Endodermal cell (in vitro differentiated cells): ENCODE data around the gene IL1RAPL2. TPM values are rescaled to one million over a fixed set of nuclear protein-coding genes. Genes with fewer than 3 reads are reported as not detected.

Experiments
- DNase-seq: peaks from one replicate; pipeline ENCODE4 v3.0.0-alpha.2; 2017
- H3K27ac ChIP-seq: 2 replicates; pipeline ENCODE4 v1.5.1; 2013; ENCODE audit warnings: mild to moderate bottlenecking, low read depth, low read length, moderate library complexity
- H3K27me3 ChIP-seq: 2 replicates; pipeline ENCODE4 v1.6.1; 2013; ENCODE audit warnings: mild to moderate bottlenecking, low read length, moderate library complexity; ENCODE audit not compliant: insufficient read depth, control insufficient read depth, poor library complexity, severe bottlenecking
- H3K36me3 ChIP-seq: 2 replicates; pipeline ENCODE4 v1.7.0; 2013; ENCODE audit warnings: mild to moderate bottlenecking, low read length, moderate library complexity; ENCODE audit not compliant: control insufficient read depth, insufficient read depth
- H3K4me1 ChIP-seq: one replicate; pipeline ENCODE4 v1.7.0; 2013; ENCODE audit warnings: low read length; ENCODE audit not compliant: control insufficient read depth, insufficient read depth
- H3K4me3 ChIP-seq: 2 replicates; pipeline ENCODE4 v1.5.1; 2013; ENCODE audit warnings: mild to moderate bottlenecking, low read length, moderate library complexity
- H3K9ac ChIP-seq: 2 replicates; pipeline ENCODE4 v1.6.1; 2013; ENCODE audit warnings: mild to moderate bottlenecking, low read length, moderate library complexity; ENCODE audit not compliant: poor library complexity, severe bottlenecking; ENCODE audit errors: extremely low read depth
- H3K9me3 ChIP-seq: 2 replicates; pipeline ENCODE4 v1.6.1; 2013; ENCODE audit warnings: mild to moderate bottlenecking, low read length, moderate library complexity; ENCODE audit not compliant: control insufficient read depth
- H3K27ac Mint-ChIP-seq: 2 replicates; pipeline ENCODE4 v1.8.0; 2020; ENCODE audit warnings: mixed read lengths
- H3K27me3 Mint-ChIP-seq: 2 replicates; pipeline ENCODE4 v1.8.0; 2021; ENCODE audit warnings: mild to moderate bottlenecking, mixed read lengths; ENCODE audit not compliant: insufficient read depth
- H3K36me3 Mint-ChIP-seq: 2 replicates; pipeline ENCODE4 v1.8.0; 2020; ENCODE audit warnings: low read depth, mixed read lengths
- H3K4me1 Mint-ChIP-seq: 2 replicates; pipeline ENCODE4 v1.8.0; 2020; ENCODE audit warnings: mixed read lengths
- H3K4me3 Mint-ChIP-seq: 2 replicates; pipeline ENCODE4 v1.8.0; 2020; ENCODE audit warnings: mild to moderate bottlenecking, moderate library complexity, mixed read lengths
- H3K9me3 Mint-ChIP-seq: 2 replicates; pipeline ENCODE4 v1.8.0; 2020; ENCODE audit warnings: mild to moderate bottlenecking, mixed read lengths
- WGBS, 2 experiments: methylation state at CpG; one replicate each; pipeline versions ENCODE4 v1.1.5 to v1.1.7; 2013; ENCODE audit warnings: missing lambda C conversion rate in 2 of 2, mixed read lengths in 1 of 2; ENCODE audit not compliant: insufficient coverage in 1 of 2, insufficient read length in 1 of 2; 5-methylcytosine and 5-hydroxymethylcytosine counted together
- total RNA-seq, 2 donors: library from RNA; stranded (reverse); fragmentation: NEBNext Ultra II Directional in 1 of 2; extraction: Animal tissue kit (Norgen Biotek cat#: 25700) in 1 of 2; gene quantifications; 2 replicates in 1 of 2; 3 replicates in 1 of 2; pipeline ENCODE4 v1.2.1, GENCODE V29; 2021
- TF ChIP-seq, protein P1 (sequence below): fragments of 200-600 bp; sonication (generic); conservative IDR thresholded peaks from 2 replicates; pipeline ENCODE4 v1.5.0; 2021; ENCODE audit warnings: antibody characterized with exemption, mild to moderate bottlenecking

IL1RAPL2 gene
- total RNA-seq, 2 donors from 2014 or later = 0.13 TPM; not detected in 1

DNA sequence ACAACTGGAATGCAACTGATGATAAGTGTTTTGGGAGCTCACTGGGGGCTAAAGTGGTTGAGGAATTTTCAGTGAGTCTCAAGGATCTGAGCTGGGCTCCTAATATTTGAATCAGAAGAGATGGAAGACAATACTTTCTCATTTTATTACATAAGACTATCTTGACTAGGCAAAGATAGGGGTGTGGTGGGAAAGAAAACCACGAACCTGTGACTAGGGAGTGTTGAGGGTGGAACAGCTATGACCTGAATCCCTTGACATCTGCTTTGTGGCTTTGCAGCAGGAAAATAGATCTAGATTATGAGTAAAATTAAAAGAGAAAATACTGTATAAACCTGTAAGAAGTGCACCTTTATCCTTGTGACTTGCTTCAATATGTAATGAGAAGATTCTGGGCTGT, 949.6 kb downstream of the IL1RAPL2 start:
- no peak overlapping the region for H3K27ac Mint-ChIP-seq
- TF ChIP-seq, protein P1, sequence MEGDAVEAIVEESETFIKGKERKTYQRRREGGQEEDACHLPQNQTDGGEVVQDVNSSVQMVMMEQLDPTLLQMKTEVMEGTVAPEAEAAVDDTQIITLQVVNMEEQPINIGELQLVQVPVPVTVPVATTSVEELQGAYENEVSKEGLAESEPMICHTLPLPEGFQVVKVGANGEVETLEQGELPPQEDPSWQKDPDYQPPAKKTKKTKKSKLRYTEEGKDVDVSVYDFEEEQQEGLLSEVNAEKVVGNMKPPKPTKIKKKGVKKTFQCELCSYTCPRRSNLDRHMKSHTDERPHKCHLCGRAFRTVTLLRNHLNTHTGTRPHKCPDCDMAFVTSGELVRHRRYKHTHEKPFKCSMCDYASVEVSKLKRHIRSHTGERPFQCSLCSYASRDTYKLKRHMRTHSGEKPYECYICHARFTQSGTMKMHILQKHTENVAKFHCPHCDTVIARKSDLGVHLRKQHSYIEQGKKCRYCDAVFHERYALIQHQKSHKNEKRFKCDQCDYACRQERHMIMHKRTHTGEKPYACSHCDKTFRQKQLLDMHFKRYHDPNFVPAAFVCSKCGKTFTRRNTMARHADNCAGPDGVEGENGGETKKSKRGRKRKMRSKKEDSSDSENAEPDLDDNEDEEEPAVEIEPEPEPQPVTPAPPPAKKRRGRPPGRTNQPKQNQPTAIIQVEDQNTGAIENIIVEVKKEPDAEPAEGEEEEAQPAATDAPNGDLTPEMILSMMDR = no peak
- H3K27me3 ChIP-seq = no peaks in the 10 kb centered on the region
- no peak overlapping the region for H3K4me3 Mint-ChIP-seq
- H3K4me3 ChIP-seq = no peak overlapping the region
- H3K36me3 ChIP-seq = no peaks in the 10 kb centered on the region
- H3K4me1 ChIP-seq = no peaks in the 10 kb centered on the region
- no peaks in the 10 kb centered on the region for H3K9me3 ChIP-seq
- peaks cover 53% of the 10 kb centered on the region for H3K9me3 Mint-ChIP-seq
- peaks cover 11% of the 10 kb centered on the region for H3K27me3 Mint-ChIP-seq
- DNase-seq = no peak
- H3K36me3 Mint-ChIP-seq = no peaks in the 10 kb centered on the region
- WGBS, 2 experiments = 95 to 100% methylated on average over 1 of the region's 1 CpG
- peaks cover 3% of the 10 kb centered on the region for H3K4me1 Mint-ChIP-seq
- no peak overlapping the region for H3K9ac ChIP-seq
- no peak overlapping the region for H3K27ac ChIP-seq

DNA sequence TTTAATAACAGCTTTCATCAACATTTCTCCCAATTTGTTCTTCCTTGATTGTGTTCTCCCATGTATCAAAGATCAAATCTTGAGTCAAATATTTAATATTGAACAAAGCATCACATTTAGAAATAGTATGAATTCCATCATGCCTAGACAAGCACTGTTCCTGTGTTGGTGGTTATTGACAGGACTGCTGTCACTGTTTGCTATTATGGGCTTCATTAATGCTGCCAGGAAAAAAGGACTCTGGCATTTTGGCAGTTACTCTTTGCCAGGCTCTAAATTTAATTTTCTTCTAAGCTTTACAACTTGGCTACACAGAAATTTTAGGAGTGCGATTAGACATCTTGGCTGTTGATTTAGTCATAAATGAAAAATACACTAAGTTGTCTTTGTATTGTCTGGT, 960.4 kb downstream of the IL1RAPL2 start:
- Mint-ChIP-seq H3K27ac (no peak overlapping the region), H3K4me1 (no peaks in the 10 kb centered on the region), H3K4me3 (no peak overlapping the region), H3K36me3 (no peaks in the 10 kb centered on the region), H3K27me3 (no peaks in the 10 kb centered on the region), H3K9me3 (peaks cover 26% of the 10 kb centered on the region)
- no peaks in the 10 kb centered on the region for H3K27me3 ChIP-seq
- no peak for DNase-seq
- H3K4me3 ChIP-seq = no peak overlapping the region
- WGBS, 2 experiments = 100% methylated on average over 1 of the region's 1 CpG; no CpG with 5 or more reads in 1 of the 2 experiments
- H3K27ac ChIP-seq = no peak overlapping the region
- TF ChIP-seq, protein P1 = no peak
- no peaks in the 10 kb centered on the region for H3K36me3 ChIP-seq
- H3K4me1 ChIP-seq = no peaks in the 10 kb centered on the region
- H3K9ac ChIP-seq = no peak overlapping the region
- no peaks in the 10 kb centered on the region for H3K9me3 ChIP-seq

DNA sequence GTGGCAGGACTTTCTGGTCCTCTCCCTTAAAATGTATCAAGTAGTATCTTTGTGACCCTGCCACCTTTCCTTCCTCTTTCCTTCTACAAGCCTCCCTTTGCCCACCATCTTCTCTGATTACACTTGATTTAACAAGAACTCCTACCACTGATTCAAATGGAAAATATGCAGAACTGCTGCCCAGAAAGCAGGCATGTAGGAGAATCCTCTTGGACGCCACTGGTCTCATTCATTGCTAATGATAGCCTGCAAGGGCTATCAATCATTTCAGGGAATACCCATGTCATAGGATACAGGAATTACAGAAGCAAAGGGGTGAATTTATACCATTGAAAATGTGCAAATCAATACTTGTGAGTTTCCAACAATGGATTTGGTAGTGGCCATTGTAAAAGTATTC, 961.8 kb downstream of the IL1RAPL2 start:
- H3K27me3 Mint-ChIP-seq = no peaks in the 10 kb centered on the region
- no peak overlapping the region for H3K27ac Mint-ChIP-seq
- H3K9ac ChIP-seq = no peak overlapping the region
- H3K4me1 ChIP-seq = no peaks in the 10 kb centered on the region
- no peaks in the 10 kb centered on the region for H3K4me1 Mint-ChIP-seq
- 86% methylated on average over 1 of the region's 1 CpG; no CpG with 5 or more reads in 1 of the 2 experiments for WGBS, 2 experiments
- TF ChIP-seq, protein P1 = no peak
- H3K9me3 ChIP-seq = no peaks in the 10 kb centered on the region
- no peaks in the 10 kb centered on the region for H3K36me3 ChIP-seq
- DNase-seq = no peak
- H3K36me3 Mint-ChIP-seq = no peaks in the 10 kb centered on the region
- no peak overlapping the region for H3K4me3 Mint-ChIP-seq
- no peak overlapping the region for H3K27ac ChIP-seq
- no peaks in the 10 kb centered on the region for H3K27me3 ChIP-seq
- no peak overlapping the region for H3K4me3 ChIP-seq
- peaks cover 29% of the 10 kb centered on the region for H3K9me3 Mint-ChIP-seq
